Peyer's patch (tissue), 4 donors: Measurements from ENCODE around the gene MARK4. TPM values are rescaled to one million over a fixed set of nuclear protein-coding genes. Genes with fewer than 3 reads are reported as not detected.

ENCODE experiments used
- DNase-seq, 3 donors: peaks; one replicate each; pipeline ENCODE4 v3.0.0-alpha.2; 2017 to 2019
- H3K27ac ChIP-seq, 4 donors: fragments of 200-600 bp; sonication (generic); one replicate each; pipeline ENCODE4 v1.5.1; 2016 to 2019
- H3K27me3 ChIP-seq, 2 donors: fragments of 200-600 bp; sonication (generic); one replicate each; pipeline ENCODE4 v1.5.1; 2019
- H3K36me3 ChIP-seq, 3 donors: fragments of 200-600 bp; sonication (generic); one replicate each; pipeline ENCODE4 v1.5.1; 2016 to 2019
- H3K4me1 ChIP-seq, 4 donors: fragments of 200-600 bp; sonication (generic); one replicate each; pipeline ENCODE4 v1.5.1; 2016 to 2019
- H3K4me3 ChIP-seq, 4 donors: fragments of 200-600 bp; sonication (generic); 1 replicate in 3 of 4; 2 replicates in 1 of 4; pipeline ENCODE4 v1.5.1; 2016 to 2019; ENCODE audit warnings: mild to moderate bottlenecking in 1 of 4
- H3K9me3 ChIP-seq, 4 donors: fragments of 200-600 bp; sonication (generic); one replicate each; pipeline ENCODE4 v1.5.1; 2016 to 2019; ENCODE audit warnings: mild to moderate bottlenecking in 1 of 4
- POLR2A ChIP-seq, 2 donors: fragments of 450-650 bp; IDR thresholded peaks; one replicate each; pipeline ENCODE4 v1.5.1; 2017; ENCODE audit warnings: antibody characterized with exemption in 2 of 2, mild to moderate bottlenecking in 2 of 2, moderate library complexity in 2 of 2
- total RNA-seq, 4 donors: library from RNA; depleted of rRNA; stranded (reverse); fragments of >200 nt; gene quantifications; one replicate each; pipeline ENCODE4 v1.1.0, GENCODE V29; 2016
- TF ChIP-seq, protein P1 (sequence below), 6 experiments: fragments of 450-650 bp in 4 of 6; fragments of 200-600 bp in 2 of 6; sonication (generic) in 1 of 6; IDR thresholded peaks; one replicate each; pipeline ENCODE4 v1.5.1; 2017 to 2019; ENCODE audit warnings: antibody characterized with exemption in 6 of 6, mild to moderate bottlenecking in 3 of 6, moderate library complexity in 1 of 6

The MARK4 gene
- total RNA-seq, 4 donors from 2014 or later: 8.1 to 63.5 (median 23.4) TPM

- Histone ChIP-seq H3K27ac (no peak within 1 kb of the TSS), H3K36me3 (no peaks in the 10 kb centered on the region), H3K4me3 (peak within 1 kb of the TSS in 3 of 4 donors; percentile 26 to 43 (median 40)), H3K4me1 (peaks cover 0 to 9% (median 4%) of the 10 kb centered on the region in 4 donors), H3K9me3 (no peaks in the 10 kb centered on the region), H3K27me3 (peaks cover 3 to 7% of the 10 kb centered on the region in 2 donors)
- TF ChIP-seq POLR2A (IDR thresholded peaks at IDR 0.05): no peak
- TF ChIP-seq, protein P1, sequence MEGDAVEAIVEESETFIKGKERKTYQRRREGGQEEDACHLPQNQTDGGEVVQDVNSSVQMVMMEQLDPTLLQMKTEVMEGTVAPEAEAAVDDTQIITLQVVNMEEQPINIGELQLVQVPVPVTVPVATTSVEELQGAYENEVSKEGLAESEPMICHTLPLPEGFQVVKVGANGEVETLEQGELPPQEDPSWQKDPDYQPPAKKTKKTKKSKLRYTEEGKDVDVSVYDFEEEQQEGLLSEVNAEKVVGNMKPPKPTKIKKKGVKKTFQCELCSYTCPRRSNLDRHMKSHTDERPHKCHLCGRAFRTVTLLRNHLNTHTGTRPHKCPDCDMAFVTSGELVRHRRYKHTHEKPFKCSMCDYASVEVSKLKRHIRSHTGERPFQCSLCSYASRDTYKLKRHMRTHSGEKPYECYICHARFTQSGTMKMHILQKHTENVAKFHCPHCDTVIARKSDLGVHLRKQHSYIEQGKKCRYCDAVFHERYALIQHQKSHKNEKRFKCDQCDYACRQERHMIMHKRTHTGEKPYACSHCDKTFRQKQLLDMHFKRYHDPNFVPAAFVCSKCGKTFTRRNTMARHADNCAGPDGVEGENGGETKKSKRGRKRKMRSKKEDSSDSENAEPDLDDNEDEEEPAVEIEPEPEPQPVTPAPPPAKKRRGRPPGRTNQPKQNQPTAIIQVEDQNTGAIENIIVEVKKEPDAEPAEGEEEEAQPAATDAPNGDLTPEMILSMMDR (IDR thresholded peaks at IDR 0.05): no peak
- DNase-seq: peak in 2 of 3 donors; percentile 54 to 76
These were observed 89.3 kb downstream of the MARK4 start, which contains the start of gene KLC3 for GRCh38 chr19:45340232-45340898. TSS of gene KLC3 (plus strand) at chr19:45340750. CDS start at chr19:45345542, 4,792 bp downstream.

- peak overlapping the region in 3 of 4 donors; percentile 26 to 43 (median 40) for H3K4me3 ChIP-seq
- peaks cover 0 to 9% (median 4%) of the 10 kb centered on the region in 4 donors for H3K4me1 ChIP-seq
- no peak for DNase-seq
These were observed 89.9 kb downstream of the MARK4 start for GRCh38 chr19:45340899-45341453.

DNA sequence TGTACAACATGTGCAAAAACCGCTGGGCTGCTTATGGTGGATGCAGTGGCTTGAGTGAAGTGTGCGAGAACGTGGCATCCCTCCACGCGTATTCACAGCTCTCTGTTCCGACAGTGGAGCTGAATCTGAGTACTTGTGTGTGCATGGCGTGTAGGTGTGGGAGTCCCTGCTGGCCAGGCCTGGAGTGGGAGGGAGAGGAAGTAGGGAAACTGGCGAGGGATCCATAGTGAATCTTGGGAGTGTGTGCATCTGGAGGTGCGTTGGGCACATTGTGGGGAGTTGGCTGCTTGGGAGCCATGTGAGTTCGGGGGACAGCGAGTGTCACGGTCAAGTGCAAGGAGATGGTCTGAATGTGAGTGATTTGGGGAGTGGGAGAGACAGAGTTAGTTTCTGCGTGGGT is 91.8 kb downstream of the MARK4 start:
- peaks cover 0 to 9% (median 4%) of the 10 kb centered on the region in 4 donors for H3K4me1 ChIP-seq
- DNase-seq: no peak
- TF ChIP-seq, protein P1 (IDR thresholded peaks at IDR 0.05): no peak
- no peak for TF ChIP-seq POLR2A (IDR thresholded peaks at IDR 0.05)
- H3K27ac ChIP-seq: no peak overlapping the region
- H3K36me3 ChIP-seq: no peaks in the 10 kb centered on the region
- no peaks in the 10 kb centered on the region for H3K9me3 ChIP-seq
- H3K27me3 ChIP-seq: peaks cover 3 to 7% of the 10 kb centered on the region in 2 donors
- no peak overlapping the region for H3K4me3 ChIP-seq

More at GRCh38 chr19:45340899-45341453, 89.9 kb downstream of the MARK4 start:
- H3K27me3 ChIP-seq: peaks cover 3 to 7% of the 10 kb centered on the region in 2 donors
- no peaks in the 10 kb centered on the region for H3K36me3 ChIP-seq
- H3K9me3 ChIP-seq: no peaks in the 10 kb centered on the region
- no peak overlapping the region for H3K27ac ChIP-seq
- TF ChIP-seq, protein P1 (IDR thresholded peaks at IDR 0.05): no peak
- no peak for TF ChIP-seq POLR2A (IDR thresholded peaks at IDR 0.05)

DNA sequence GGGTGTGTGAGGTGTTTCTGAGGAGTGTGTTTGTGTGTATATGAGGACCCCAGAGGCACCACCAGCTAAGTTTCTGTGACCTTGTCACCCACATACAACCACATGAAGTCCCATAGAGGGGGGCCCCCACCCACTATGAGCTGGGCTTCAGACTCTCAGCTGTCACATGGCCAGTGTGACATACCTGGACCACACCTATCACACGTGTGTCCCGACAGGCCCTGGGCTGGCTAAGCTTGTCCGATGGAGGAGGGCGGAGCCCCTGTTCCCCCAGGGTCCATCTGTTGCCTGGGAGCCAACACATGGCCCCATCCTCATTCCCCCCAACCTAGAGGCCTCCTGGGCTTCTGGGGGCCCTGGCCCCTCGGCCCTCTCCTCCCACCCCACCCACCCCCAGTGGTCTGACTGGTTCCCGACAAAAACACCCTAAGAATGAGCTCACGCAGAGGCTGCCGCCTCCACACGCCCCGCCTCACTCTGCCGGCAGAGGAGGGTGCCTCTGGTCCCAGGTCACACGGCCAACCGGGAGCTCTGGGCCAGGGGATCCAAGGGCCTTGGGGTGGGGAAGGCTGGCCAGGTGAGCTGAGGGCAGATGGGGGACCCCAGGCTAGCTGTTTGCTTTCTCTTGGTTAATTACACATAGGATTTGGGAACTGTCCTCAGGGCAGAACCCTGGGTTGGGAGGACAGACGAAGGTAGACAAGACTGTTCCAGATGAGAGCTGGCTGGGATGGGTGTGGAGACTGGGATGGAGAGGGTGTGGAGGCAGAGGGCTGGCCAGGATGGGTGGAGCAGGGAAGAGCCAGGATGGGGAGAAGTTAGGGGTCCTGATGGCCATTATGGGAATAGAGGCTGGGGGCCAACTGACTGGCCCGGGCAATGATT is 93.8 kb downstream of the MARK4 start:
- TF ChIP-seq, protein P1 (IDR thresholded peaks at IDR 0.05): no peak
- TF ChIP-seq POLR2A (IDR thresholded peaks at IDR 0.05): no peak
- Histone ChIP-seq H3K27me3 (peaks cover under 1 to 7% of the 10 kb centered on the region in 2 donors), H3K27ac (no peak overlapping the region), H3K4me1 (peaks cover 0 to 9% (median 4%) of the 10 kb centered on the region in 4 donors), H3K4me3 (no peak overlapping the region), H3K9me3 (no peaks in the 10 kb centered on the region), H3K36me3 (no peaks in the 10 kb centered on the region)
- DNase-seq: no peak

GRCh38 chr19:45345506-45345860 is 94.4 kb downstream of the MARK4 start:
- Histone ChIP-seq H3K36me3 (no peaks in the 10 kb centered on the region), H3K9me3 (no peaks in the 10 kb centered on the region), H3K4me1 (peaks cover 0 to 6% (median 3%) of the 10 kb centered on the region in 4 donors), H3K27me3 (peaks cover 0 to 5% of the 10 kb centered on the region in 2 donors), H3K27ac (no peak overlapping the region), H3K4me3 (no peak overlapping the region)
- no peak for DNase-seq
- TF ChIP-seq POLR2A (IDR thresholded peaks at IDR 0.05): no peak
- TF ChIP-seq, protein P1 (IDR thresholded peaks at IDR 0.05): no peak
